Measurements from ENCODE around the gene ACSM4.
"Not testable (repeated sequence)": the region's sequence is repeated elsewhere in the genome, so short reads cannot be mapped to it uniquely, and the experiment has no call there.

ACSM4 gene

GRCh38 chr12:7303772-7304171, at the start of gene ACSM4:
ACSM4 (plus strand) TSS chr12:7304072; CDS start chr12:7304332, 260 bp downstream.
- DNase-seq (ENCODE audit: low read depth in 1 of 2, low spot score in 1 of 2): no peak

GRCh38 chr12:7259060-7259459, 44.8 kb upstream of the ACSM4 start:
- no peak for DNase-seq (ENCODE audit: low read depth in 1 of 2, low spot score in 1 of 2)

- DNase-seq (ENCODE audit: low read depth in 1 of 2, low spot score in 1 of 2): no peak
Measured at GRCh38 chr12:7264538-7264937, 39.3 kb upstream of the ACSM4 start.

- no peak for DNase-seq (ENCODE audit: low read depth in 1 of 2, low spot score in 1 of 2)
Measured at GRCh38 chr12:7265251-7265650, 38.6 kb upstream of the ACSM4 start.

- DNase-seq (ENCODE audit: low read depth in 1 of 2, low spot score in 1 of 2): no peak
Measured at GRCh38 chr12:7269273-7269672, 34.6 kb upstream of the ACSM4 start.

GRCh38 chr12:7271893-7272514, 31.9 kb upstream of the ACSM4 start:
- DNase-seq (ENCODE audit: low read depth in 1 of 2, low spot score in 1 of 2): no peak

- not testable (repeated sequence) for DNase-seq (ENCODE audit: low read depth in 1 of 2, low spot score in 1 of 2)
Measured at GRCh38 chr12:7275482-7275881, 28.4 kb upstream of the ACSM4 start.

- DNase-seq (ENCODE audit: low read depth in 1 of 2, low spot score in 1 of 2): no peak
Measured at GRCh38 chr12:7282844-7283243, 21.0 kb upstream of the ACSM4 start.

GRCh38 chr12:7289743-7290142, 14.1 kb upstream of the ACSM4 start:
- no peak for DNase-seq (ENCODE audit: low read depth in 1 of 2, low spot score in 1 of 2)

GRCh38 chr12:7290588-7290987, 13.3 kb upstream of the ACSM4 start:
- not testable (repeated sequence) for DNase-seq (ENCODE audit: low read depth in 1 of 2, low spot score in 1 of 2)

GRCh38 chr12:7292300-7292699, 11.6 kb upstream of the ACSM4 start:
- no peak for DNase-seq (ENCODE audit: low read depth in 1 of 2, low spot score in 1 of 2)

GRCh38 chr12:7293670-7294069, 10.2 kb upstream of the ACSM4 start:
- DNase-seq (ENCODE audit: low read depth in 1 of 2, low spot score in 1 of 2): no peak

- DNase-seq (ENCODE audit: low read depth in 1 of 2, low spot score in 1 of 2): no peak
Measured at GRCh38 chr12:7295529-7295928, 8.3 kb upstream of the ACSM4 start.

GRCh38 chr12:7297865-7298264, 6.0 kb upstream of the ACSM4 start:
- no peak for DNase-seq (ENCODE audit: low read depth in 1 of 2, low spot score in 1 of 2)

- DNase-seq (ENCODE audit: low read depth in 1 of 2, low spot score in 1 of 2): no peak
Measured at GRCh38 chr12:7302266-7302986, 1.4 kb upstream of the ACSM4 start.

GRCh38 chr12:7303230-7303629, 642 bp upstream of the ACSM4 start:
- no peak for DNase-seq (ENCODE audit: low read depth in 1 of 2, low spot score in 1 of 2)

GRCh38 chr12:7304456-7304855, 584 bp downstream of the ACSM4 start:
- DNase-seq (ENCODE audit: low read depth in 1 of 2, low spot score in 1 of 2): no peak

GRCh38 chr12:7310070-7310469, 6.2 kb downstream of the ACSM4 start:
- no peak for DNase-seq (ENCODE audit: low read depth in 1 of 2, low spot score in 1 of 2)

- DNase-seq (ENCODE audit: low read depth in 1 of 2, low spot score in 1 of 2): no peak
Measured at GRCh38 chr12:7319930-7320329, 16.1 kb downstream of the ACSM4 start.

- DNase-seq (ENCODE audit: low read depth in 1 of 2, low spot score in 1 of 2): no peak
Measured at GRCh38 chr12:7321624-7322023, 17.8 kb downstream of the ACSM4 start.

- no peak for DNase-seq (ENCODE audit: low read depth in 1 of 2, low spot score in 1 of 2)
Measured at GRCh38 chr12:7322599-7322998, 18.7 kb downstream of the ACSM4 start.

- no peak for DNase-seq (ENCODE audit: low read depth in 1 of 2, low spot score in 1 of 2)
Measured at GRCh38 chr12:7324176-7324575, 20.3 kb downstream of the ACSM4 start.

- no peak for DNase-seq (ENCODE audit: low read depth in 1 of 2, low spot score in 1 of 2)
Measured at GRCh38 chr12:7327918-7328317, 24.0 kb downstream of the ACSM4 start.

All from activated T-helper 1 cell treated with anti-CD3 and anti-CD28 coated beads, Interleukin-2, amount 50 U/mL, for 16 hours (primary cell).